ENCODE measurements around the gene FBXO15.

FBXO15 gene, protein sequence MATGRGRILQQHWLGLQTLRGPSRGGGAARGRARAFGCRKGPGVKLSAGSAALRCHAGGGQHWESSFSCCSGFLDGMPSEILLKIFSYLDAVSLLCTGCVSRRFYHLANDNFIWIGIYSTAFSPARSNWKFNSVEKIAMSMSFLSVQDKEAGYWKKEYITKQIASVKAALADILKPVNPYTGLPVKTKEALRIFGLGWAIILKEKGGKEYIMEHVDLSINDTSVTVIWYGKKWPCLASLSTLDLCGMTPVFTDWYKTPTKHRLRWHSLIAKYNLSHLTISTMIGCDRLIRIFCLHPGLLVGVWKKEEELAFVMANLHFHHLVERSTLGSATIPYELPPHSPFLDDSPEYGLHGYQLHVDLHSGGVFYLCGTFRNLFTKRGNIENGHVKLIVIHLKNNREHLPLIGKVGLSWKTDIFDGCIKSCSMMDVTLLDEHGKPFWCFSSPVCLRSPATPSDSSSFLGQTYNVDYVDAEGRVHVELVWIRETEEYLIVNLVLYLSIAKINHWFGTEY

DNA sequence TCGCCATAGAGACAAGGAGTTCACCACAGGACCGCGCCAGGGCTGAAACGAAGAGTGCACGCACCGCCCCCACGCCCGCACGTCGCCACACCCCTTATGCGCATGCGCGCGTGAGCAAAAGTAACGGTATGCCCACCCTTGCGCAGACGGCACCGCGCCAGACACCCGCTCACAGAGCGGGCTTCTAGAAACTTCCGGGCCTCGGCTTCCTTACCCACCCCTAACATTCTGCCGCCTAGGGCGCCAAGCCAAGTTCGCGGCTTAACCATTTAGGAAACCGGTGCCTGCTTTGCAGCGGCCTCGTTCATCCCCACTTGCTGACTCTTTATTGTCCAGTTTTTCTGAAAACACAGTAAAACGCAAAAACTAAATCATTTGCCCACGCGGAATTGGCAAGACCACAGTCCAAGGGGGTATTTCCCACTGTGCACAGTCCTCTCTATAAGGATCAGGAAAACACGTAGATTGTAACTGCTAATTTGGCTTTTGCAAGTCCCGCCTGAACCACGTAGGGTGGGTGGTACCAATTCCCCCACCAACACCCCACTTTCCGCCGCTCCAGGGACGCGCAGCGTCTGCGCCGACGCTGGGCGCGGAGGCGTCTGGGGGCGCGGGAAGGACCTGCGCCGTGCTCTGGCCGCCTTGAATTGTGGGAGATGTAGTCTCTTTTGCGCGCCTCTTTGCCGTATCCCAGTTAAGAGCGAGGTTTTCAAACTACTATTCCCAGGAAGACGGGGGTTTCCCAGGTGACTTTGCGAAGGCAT, at the start of gene FBXO15, which contains the start of gene TIMM21:
TSS of gene FBXO15 (minus strand) at position 56 of the 764 bp plus-strand sequence. CDS start at position 7, 49 bp downstream.
TSS of gene TIMM21 (plus strand) at position 745 of the 764 bp plus-strand sequence. CDS start 286 bp downstream, outside the sequence.
- DNase-seq = peak; percentile 95 to 97

DNA sequence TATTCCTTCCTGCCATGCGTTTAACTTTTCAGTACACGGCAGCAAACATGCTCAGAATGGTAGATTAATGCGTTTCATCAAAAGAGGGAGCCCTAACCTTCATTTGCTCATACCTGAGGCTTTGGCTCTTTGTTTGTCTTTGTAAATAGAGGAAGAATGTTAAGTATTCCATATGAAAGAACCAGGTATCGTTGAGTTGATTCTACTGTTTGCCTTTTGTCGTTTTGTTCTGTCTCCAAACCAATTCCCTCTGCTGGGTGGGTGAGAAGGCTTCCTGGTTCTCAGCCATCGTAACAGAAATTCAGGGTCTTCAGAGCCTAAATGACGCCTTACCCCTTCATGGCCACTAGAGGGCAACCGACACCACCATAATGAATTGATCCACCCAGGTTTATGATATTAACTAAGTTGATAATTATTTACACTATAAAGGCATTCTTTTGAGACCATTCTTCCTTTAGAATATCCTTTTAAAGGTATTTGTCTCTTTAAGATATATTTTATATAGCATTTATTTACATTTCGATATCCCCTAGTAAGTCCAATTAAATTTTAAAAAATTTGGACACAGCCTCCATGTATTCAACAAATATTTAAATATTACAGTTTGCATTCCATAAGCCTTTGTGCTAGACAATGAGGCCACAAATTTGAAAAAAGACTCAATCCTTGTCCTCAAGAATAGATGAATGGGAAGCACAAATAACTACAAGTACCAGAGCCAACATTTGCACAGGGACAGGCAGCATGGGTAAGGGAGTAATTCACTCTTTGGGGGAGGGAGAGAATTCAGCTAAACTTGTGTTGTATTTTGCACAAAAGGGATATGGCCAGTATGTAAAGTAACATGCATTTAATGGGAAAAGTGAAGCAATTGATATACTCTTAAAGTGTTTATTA, 48.8 kb upstream of the FBXO15 start:
- peak; percentile 69 to 84 for DNase-seq

DNA sequence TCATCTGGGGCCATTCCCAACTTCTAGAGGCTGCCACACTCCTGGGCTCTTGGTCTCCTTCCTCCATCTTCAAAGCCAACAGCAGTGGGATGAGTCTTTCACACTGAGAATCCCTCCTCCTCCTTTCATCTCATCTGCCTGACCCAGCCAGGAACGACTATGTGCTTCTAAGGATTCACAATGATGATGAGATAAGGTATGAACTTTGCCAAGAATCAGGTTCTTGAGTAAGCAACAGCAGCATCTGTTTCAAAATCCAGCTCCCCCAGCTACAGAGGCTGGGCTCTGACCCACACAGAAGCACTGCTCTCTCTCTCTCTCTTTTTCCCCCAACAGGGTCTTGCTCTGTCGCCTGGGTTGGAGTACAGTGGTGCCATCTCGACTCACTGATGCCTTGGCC, 47.1 kb upstream of the FBXO15 start:
- no peak for DNase-seq

DNA sequence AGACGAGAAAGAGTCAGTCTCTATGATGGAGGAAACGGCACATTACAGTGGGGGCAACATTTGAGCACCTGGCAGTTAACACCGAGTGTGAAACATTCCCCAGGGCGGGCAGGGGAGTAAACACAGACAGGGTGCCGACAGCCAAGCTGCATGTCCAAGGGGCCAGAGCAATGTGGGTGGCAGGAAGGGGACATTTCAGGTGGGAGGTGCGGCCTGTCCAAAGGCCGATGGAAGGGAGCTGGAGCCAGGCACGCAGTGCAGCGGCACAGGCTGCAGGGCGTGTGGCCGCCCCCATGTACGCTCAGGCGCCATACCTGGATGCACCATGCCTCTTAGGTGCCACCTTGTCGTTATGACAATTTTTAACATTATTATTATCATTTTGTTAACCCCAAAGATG, 43.9 kb upstream of the FBXO15 start:
- no peak for DNase-seq

DNA sequence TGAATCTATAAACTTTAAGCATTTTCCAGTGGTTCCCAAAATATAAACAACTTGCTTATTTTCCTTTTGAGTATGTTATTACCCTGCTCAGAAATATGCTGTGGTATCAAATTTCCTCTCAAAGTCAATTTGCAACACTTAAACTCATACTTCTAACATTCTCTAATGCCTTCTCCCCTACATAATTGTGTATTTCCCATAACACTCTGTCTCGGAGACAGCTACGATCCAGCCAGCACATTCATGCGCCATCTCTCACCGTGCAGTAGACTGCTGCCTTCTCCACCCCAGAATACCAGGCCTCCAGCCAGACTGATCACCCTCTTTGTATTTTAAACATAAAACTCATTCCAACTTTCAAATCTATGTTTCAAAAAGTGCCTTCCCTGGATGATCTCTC, 42.5 kb upstream of the FBXO15 start:
- no peak for DNase-seq

DNA sequence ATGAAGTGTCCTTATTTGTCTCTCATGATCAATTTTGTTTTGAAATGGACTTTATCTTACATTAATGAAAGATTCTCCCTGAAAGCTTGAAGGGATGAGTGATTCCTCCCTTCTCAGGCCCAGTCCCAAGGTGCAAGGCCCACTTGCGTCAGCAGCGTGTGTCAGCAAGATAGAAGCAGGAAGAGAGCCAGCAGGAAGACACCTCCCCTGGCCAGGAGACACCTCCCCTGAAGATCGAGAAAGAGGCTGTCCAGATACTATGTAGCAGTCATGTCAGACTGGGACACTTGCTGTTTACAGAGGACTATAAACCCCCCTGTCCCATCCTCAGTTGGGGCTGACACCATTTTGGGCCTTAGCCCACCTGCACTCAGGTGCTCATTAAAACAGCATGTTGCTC, 39.0 kb upstream of the FBXO15 start:
- no peak for DNase-seq

DNA sequence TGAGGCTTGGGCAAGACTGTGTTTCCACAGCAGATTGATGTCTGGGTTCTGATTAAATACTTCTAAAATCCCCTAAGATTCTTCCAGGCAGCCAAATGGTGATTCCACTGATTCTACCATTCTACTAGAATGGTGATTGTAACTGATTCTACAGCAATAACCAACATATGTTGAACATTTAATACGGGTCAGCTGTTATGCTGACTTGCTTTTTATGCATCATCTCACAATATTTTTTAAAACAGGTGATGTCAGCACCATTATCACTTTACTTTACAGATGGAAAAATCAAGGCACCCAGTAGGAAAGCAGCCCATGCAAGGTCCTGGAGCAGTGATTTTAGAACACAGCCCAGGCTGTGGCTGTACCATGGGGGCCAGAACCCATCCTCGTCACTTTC, 38.2 kb upstream of the FBXO15 start:
- no peak for DNase-seq

DNA sequence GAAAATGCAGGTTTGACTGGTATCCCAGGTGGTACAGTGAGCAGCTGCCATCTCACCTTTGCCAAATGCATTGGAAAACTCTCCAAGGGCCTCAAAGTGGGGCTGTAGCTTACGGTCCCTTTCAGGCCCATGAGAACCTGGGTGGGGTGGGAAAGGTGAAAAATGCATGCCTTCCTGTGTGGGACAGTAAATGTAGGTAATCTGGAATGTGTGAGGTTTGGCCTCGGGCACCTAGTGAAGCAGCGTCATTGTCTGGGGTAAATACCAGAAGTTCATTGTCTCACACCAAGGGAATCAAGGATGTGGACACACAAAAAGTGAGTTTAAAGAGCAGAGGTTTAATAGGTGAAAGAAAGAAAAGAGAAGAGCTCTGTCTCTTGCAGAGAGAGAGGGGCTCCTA, 37.2 kb upstream of the FBXO15 start:
- no peak for DNase-seq

DNA sequence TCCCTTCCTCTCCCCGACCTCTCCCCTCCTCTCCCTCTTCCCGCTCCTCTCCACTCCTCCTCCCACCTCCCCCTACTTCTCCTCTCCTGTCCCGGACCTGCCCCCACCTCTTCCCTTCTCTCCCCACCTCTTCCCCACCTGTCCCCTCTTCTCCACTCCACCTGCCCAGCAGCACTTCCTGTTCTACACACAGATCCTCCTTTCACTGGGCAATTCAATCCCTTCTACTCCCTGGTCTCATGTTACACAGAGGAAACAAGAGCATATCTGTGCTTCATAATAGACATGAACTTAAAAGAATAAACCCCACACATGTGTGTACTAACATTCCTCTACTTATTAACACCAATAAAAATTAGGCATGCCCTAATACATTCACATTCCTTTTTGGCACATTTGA, 35.5 kb upstream of the FBXO15 start:
- DNase-seq = peak; percentile 58 to 62

DNA sequence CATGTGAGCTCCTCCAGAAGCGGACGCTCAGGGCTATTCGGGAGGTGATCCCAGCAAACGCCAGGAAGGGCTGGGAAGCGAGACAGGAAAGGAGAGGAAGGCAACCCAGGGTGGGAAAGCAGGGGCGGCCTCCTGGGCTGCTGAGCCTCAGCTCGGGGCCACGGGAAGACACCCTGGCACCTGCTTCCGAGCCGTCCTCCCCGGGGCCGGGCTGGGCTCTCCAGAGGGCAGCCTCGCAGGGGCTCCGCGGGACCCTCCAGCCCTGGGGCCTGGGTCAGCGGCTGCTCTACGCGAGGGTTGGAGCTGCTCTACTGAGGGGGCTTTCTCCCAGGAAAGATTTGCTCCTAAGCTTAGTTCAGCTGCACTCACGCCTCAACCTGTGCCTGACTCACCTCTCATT, 34.7 kb upstream of the FBXO15 start:
- DNase-seq = no peak

DNA sequence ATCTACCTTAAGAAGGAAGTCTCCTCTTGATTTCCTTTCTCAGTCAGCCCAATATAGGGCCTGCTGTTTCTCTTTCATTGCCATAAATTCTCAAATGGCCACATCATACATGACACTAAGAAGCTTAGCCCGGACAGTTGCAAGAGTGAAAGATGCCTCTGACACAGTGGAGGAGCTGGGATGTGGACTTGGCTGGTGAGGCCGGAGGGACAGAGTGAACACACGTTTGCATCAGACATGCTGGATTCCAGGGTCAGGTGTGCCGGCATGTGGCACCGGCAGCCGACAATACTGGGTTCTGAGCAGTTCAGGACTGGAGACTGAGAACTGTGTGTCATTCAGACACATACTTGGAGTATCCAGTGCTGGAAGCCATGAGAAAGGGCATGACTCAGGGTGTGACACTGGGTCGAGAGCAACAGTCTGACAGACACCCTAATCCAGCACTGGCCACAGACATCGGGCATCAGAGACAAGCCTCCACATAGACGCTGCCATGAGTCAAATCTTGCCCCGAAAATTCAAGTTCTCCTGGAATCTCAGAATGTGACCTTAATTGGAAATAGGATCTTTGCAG, 32.1 kb upstream of the FBXO15 start:
- DNase-seq = no peak

DNA sequence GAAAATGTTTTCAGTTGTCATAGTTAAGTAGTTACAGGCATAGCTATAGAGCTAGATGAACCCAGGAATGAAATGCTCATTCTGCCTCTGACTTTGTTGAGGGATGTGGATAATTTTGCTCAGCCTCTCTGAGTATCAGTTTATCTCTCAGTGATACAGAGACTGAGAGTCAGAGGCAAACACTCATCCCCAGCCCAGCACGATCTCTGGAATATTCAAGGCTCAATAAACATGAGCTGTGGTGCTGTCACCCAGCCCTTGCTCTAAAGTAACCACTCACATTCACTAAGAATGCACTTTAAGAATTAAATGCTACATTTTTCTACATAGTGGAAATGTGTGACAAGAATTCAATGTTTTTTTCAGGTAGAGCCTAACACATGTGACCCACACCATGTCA, 31.2 kb upstream of the FBXO15 start:
- DNase-seq = no peak

DNA sequence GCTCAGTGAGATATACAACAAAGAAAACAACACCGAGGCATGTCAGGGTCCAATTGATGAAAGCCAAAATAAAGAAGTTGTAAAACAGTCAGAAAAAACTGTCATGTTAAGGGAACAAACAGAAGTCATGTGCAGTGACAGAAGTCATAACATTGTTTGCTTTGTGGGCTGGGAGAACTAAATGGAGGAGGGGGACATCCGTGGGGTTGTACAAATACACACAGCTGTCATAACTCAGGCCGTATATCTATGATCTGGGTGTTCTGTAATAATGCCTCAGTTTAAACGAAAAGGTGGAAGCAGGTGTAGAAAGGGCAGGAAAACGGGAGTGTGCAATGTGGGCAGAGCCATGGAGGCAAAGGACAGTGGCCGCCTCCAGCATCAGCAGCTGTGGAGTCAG, 28.0 kb upstream of the FBXO15 start:
- no peak for DNase-seq

DNA sequence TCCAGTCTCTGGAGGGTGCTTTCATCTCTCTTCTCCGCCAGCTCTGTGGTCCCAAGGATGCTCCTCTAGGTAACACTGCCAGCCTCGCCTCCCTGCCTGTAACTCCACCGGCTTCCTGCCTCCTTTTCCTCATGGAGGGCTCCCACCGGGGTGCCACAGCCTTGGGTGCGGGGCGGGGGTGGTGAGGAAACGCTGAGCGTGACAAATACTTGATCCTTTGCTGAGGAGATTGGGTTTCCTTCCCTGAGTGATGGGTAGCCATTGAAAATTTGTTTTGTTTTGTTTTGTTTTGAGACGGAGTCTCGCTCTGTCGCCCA, 25.8 kb upstream of the FBXO15 start:
- DNase-seq = no peak

DNA sequence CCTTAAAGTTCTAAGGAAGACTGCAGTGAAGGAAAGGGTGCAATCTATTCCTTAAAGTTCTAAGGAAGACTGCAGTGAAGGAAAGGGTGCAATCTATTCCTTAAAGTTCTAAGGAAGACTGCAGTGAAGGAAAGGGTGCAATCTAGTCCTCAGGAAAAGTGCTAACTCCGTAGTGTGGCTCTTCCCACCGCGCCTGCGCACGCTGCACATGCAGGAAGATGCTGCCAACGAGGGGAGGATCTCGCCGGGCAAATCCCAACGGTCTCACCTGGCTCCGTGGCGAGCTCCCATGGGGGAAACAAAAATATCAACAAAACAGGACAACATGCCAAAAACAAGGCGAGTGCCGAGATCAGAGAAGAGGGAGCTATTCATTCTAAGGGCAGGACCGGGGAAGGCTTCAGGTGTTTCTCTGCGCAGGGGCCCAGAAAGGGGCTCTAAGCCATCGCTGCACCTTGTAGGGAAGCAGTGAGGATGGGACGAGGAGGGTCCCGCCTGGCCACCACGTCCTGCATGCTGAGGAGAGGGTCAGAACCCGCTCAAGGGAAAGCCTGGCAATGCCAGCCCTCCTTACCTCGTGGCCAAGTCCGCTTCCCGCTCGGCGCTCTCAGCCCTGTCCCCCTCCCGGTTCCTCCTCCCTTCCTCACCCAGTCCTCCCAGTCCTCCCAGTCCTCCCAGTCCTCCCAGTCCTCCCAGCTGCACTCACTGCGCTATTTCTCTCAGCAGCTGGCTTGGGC, 25.2 kb upstream of the FBXO15 start:
- DNase-seq = peak in 1 of 2 experiments; percentile 26

DNA sequence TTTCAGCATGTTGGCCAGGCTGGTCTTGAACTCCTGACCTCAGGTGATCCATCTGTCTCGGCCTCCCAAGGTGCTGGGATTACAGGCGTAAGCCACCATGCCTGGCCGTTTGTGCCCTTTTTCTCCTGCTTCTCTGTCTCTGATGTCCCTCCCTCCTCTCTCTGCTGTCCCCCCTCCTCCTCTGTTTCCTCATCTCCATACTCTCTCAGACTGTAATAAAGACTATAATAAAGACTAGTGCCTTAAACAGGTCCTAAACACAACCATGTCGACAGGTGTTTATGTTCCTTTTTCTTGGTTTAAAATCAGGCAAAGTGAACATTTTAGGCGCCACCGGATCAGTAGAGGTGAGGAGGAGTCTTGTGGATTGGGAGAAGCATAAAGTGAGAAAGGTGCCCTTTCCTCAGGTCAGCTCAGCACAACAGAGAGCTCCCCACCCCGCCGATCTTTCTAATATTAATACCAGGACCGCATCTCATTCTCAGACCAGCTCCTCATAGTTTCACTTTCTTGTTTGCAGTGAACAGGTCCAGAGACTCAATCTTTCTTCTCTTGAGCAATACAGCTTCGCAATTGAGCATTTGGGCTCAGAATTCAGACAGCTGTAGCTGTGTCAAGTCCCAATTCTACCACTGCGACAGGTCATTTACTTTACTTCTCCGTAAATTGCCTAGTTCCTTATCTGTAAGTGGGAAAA, 24.4 kb upstream of the FBXO15 start:
- no peak for DNase-seq

DNA sequence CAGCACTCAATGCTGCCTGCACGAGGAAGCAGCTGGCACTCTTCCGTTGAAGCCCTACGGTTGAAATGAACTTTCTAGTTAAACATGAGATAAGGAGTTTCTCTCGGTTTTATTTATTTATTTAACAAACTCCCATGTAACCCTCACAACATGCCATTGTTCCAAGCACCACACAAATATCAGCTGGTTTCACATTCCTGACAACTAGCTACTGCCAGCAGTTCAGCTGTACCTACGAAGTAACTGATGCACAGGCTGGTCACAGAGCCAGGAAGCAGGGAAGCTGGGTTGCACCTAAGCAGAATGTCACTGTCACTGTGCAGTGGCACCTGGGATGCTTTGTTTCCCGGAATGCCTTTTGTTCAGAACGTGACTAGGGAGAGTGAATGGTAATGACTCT, 18.8 kb upstream of the FBXO15 start:
- peak; percentile 35 to 45 for DNase-seq

DNA sequence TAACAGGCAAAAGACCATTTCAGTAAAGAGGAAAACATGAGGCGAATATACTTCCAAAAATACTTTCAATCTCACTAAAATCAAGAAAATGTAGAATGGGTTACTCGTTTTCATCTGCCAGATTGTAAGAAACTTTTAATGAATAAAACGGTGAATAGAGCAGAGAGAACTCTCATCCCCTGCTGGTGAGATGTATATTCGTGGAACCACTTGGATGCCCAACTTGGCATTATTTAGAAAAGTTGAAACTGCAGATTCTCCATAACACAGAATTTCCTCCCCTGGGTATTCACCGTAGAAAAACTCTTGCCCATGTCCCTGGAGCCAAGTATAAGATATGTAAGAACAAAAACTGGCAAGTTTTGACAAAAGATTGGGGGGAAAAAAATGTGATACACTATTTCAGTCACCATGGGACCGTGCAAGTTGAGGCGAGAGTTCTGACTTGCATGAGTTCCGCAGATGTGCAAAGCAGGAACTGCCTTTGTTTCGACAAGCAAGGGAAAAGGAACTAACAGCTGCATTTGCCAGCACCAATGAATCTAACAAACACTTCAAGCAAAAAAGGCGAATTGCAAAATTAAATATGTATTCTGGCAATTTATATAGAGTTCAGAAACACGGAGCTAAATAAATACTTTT, 15.5 kb upstream of the FBXO15 start:
- no peak for DNase-seq

DNA sequence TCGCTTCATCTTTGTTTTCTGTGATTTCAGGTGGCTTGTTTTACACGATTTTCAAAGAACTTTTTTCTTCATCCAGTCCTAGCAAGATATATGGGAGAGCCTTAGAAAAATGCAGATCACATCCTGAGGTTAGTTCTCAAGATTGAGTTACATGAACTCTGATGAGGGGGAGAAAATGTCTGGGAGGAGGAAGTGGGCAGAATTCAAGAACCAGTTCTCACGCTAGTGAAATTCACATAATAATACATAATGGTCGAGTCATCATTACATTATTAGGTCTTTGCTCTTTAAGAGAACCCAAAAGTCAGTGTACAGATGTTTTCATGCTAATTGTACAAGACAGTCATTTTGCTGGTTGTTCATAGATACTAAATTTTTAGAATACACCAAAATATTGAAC, 7.6 kb upstream of the FBXO15 start:
- DNase-seq = no peak

DNA sequence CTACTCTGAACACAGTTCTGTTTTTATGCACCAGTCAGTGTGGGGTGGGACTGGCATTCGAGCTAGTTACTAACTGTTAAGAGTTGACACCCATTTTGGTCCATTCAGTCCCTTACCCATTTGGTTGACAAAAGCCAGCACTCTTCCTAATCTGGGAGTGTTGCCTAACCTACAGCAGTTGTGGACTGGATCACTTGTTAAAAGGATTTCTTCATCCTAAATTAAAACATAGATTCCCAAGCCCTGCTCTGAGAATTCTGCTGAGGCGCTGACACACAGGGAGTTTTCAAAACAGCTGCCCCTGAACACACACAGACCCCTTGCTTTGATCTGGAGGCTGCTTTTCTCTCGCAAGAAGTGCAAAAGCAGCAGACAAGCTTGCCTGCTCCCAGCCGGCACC, 7.1 kb upstream of the FBXO15 start:
- no peak for DNase-seq

DNA sequence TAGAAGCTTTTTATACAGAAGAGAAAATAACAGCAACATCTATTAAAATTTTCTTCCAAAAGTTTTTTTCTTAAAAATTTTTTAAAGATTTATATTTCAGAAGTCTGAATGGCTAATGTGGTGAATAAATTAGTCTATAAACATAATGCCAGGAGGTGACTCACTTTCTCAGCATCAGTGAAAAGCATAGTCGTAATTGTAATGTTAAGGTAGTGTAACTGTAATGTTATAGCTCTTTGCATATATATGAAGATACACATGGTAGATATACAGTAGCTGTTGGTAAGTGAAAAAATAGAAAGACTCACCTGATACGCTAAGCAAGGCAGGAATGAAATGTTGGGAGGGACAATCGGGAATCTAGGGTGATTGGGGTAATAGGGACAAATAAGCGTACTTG, 6.2 kb upstream of the FBXO15 start:
- no peak for DNase-seq

Measured in NCI-H526 (cell line).